ENCODE results near the gene ANTXR1. TPM values are rescaled to one million over a fixed set of nuclear protein-coding genes. Genes with fewer than 3 reads are reported as not detected.

ANTXR1 gene
- total RNA-seq, 1 experiment from 2014 or later = 25.7 TPM

GRCh38 chr2:69065735-69066336 lies 52.9 kb downstream of the ANTXR1 start:
- no peak for TF ChIP-seq RAD21 (IDR thresholded peaks at IDR 0.05; ENCODE audit: low read depth)
- no peak for TF ChIP-seq ELF1 (IDR thresholded peaks at IDR 0.05; ENCODE audit: borderline replicate concordance, low read depth)
- TF ChIP-seq ZNF274 (IDR thresholded peaks at IDR 0.05; ENCODE audit: low read depth, low read length) = no peak
- TF ChIP-seq SIN3A (IDR thresholded peaks at IDR 0.05; ENCODE audit: low read depth) = no peak
- TF ChIP-seq ZFX (IDR thresholded peaks at IDR 0.05) = no peak
- no peak for TF ChIP-seq CBX3 (IDR thresholded peaks at IDR 0.05; ENCODE audit: low read depth)
- no peak for ATAC-seq
- Histone ChIP-seq H3K4me2 (ENCODE audit: low read length) (no peak overlapping the region), H3K9ac (ENCODE audit: low read length) (no peak overlapping the region), H2AFZ (ENCODE audit: low read depth, low read length, poor library complexity, severe bottlenecking) (no peak overlapping the region), H3K27me3 (ENCODE audit: insufficient read depth, low read length) (no peaks in the 10 kb centered on the region), H3K9me3 (ENCODE audit: control insufficient read depth in 1 of 2, insufficient read depth in 1 of 2, low read depth in 1 of 2, low read length in 2 of 2) (no peaks in the 10 kb centered on the region), H3K36me3 (ENCODE audit: control insufficient read depth in 1 of 2, insufficient read depth in 2 of 2, low read length in 2 of 2) (no peaks in the 10 kb centered on the region), H3K27ac (ENCODE audit: low read depth, low read length) (no peak overlapping the region), H3K79me2 (ENCODE audit: insufficient read depth, low read length) (no peaks in the 10 kb centered on the region), H3K9me2 (ENCODE audit: insufficient read depth) (0 out of 2 replicates have a peak, but pooled peaks cover 2% of the 10 kb centered on the region), H3K4me1 (ENCODE audit: control insufficient read depth in 1 of 2, insufficient read depth in 2 of 2, low read length in 2 of 2) (no peaks in the 10 kb centered on the region), H3K4me3 (replicated peaks in 1 of 2; ENCODE audit: low read depth in 1 of 2, low read length in 2 of 2) (no peak overlapping the region), H4K20me1 (ENCODE audit: insufficient read depth) (no peaks in the 10 kb centered on the region)
- DNase-seq (ENCODE audit: low read depth, low spot score) = no peak
- ChIA-PET RAD21 (ENCODE audit: low non-redundant PET in 1 of 2, low total read pairs in 2 of 2, uncharacterized antibody in 2 of 2, unreplicated experiment in 2 of 2) (no interaction called here), CTCF (no interaction called here), POLR2A (no interaction called here)
- no TSS peak for BruUV-seq (replicated peaks)
- intact Hi-C loops (cut with micrococcal nuclease) = no loop called here

- no peak for TF ChIP-seq ELF1 (IDR thresholded peaks at IDR 0.05; ENCODE audit: borderline replicate concordance, low read depth)
- no peak for TF ChIP-seq FOSL1 (IDR thresholded peaks at IDR 0.05; ENCODE audit: low read depth)
- TF ChIP-seq REST (IDR thresholded peaks at IDR 0.05; ENCODE audit: low read depth) = no peak
- TF ChIP-seq EGR1 (IDR thresholded peaks at IDR 0.05; ENCODE audit: low read depth) = no peak
- no peak for TF ChIP-seq YY1 (IDR thresholded peaks at IDR 0.05; ENCODE audit: extremely low read depth, insufficient replicate concordance, low read depth, low read length)
- TF ChIP-seq EZH2phosphoT487 (IDR thresholded peaks at IDR 0.05; ENCODE audit: borderline replicate concordance) = no peak
- TF ChIP-seq CEBPB (IDR thresholded peaks at IDR 0.05; ENCODE audit: low read depth) = no peak
- no peak for TF ChIP-seq ZBTB33 (IDR thresholded peaks at IDR 0.05; ENCODE audit: extremely low read depth, insufficient replicate concordance, low read length)
- no peaks in the 10 kb centered on the region for H3K36me3 ChIP-seq (ENCODE audit: control insufficient read depth in 1 of 2, insufficient read depth in 2 of 2, low read length in 2 of 2)
- ATAC-seq = no peak
- H3K9ac ChIP-seq (ENCODE audit: low read length) = no peak overlapping the region
- POLR2A ChIA-PET = no interaction called here
- no peak overlapping the region for H3K27ac ChIP-seq (ENCODE audit: low read depth, low read length)
- no peak for DNase-seq (ENCODE audit: low read depth, low spot score)
- CTCF ChIA-PET = no interaction called here
- H3K79me2 ChIP-seq (ENCODE audit: insufficient read depth, low read length) = no peaks in the 10 kb centered on the region
- no peaks in the 10 kb centered on the region for H3K9me3 ChIP-seq (ENCODE audit: control insufficient read depth in 1 of 2, insufficient read depth in 1 of 2, low read depth in 1 of 2, low read length in 2 of 2)
- H4K20me1 ChIP-seq (ENCODE audit: insufficient read depth) = no peaks in the 10 kb centered on the region
- intact Hi-C loops (cut with micrococcal nuclease) = no loop called here
- no peaks in the 10 kb centered on the region for H3K27me3 ChIP-seq (ENCODE audit: insufficient read depth, low read length)
- H3K4me3 ChIP-seq (replicated peaks in 1 of 2; ENCODE audit: low read depth in 1 of 2, low read length in 2 of 2) = no peak overlapping the region
- no peak overlapping the region for H2AFZ ChIP-seq (ENCODE audit: low read depth, low read length, poor library complexity, severe bottlenecking)
- H3K9me2 ChIP-seq (ENCODE audit: insufficient read depth) = no peaks in the 10 kb centered on the region
- no TSS peak for BruUV-seq (replicated peaks)
- no peak overlapping the region for H3K4me2 ChIP-seq (ENCODE audit: low read length)
- RAD21 ChIA-PET (ENCODE audit: low non-redundant PET in 1 of 2, low total read pairs in 2 of 2, uncharacterized antibody in 2 of 2, unreplicated experiment in 2 of 2) = no interaction called here
- no peaks in the 10 kb centered on the region for H3K4me1 ChIP-seq (ENCODE audit: control insufficient read depth in 1 of 2, insufficient read depth in 2 of 2, low read length in 2 of 2)
Measured at GRCh38 chr2:69067026-69067630, 54.1 kb downstream of the ANTXR1 start.

All from HCT116 (cell line).